CD1c-positive myeloid dendritic cell (primary cell): ENCODE results near the gene UVRAG.
"Not testable (repeated sequence)": the region's sequence is repeated elsewhere in the genome, so short reads cannot be mapped to it uniquely, and the experiment has no call there.

Source experiments
- DNase-seq: peaks from one replicate; pipeline ENCODE4 v3.0.0-alpha.2; 2016; ENCODE audit errors: extremely low spot score

Gene UVRAG

DNA sequence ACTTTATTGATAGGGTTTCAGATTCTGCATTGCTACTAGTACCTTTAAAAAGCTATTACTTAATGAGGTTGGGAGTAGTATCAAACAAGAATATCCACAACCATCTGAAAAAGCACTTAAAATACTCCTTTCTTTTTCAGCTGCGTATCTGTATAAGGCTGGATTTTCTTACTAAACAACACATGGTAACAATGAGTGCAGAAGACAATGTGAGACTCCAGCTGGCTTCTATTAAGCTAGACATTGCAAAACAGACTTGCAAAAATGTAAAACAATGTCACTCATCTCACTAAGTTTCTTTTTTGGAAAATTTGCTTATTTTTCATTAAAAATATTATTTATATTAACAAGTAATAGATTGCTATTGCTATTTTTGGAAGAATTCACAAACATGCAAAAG, 258.7 kb downstream of the UVRAG start:
- DNase-seq, result no peak

GRCh38 chr11:76074148-76075095, 259.4 kb downstream of the UVRAG start:
- DNase-seq, result no peak

DNA sequence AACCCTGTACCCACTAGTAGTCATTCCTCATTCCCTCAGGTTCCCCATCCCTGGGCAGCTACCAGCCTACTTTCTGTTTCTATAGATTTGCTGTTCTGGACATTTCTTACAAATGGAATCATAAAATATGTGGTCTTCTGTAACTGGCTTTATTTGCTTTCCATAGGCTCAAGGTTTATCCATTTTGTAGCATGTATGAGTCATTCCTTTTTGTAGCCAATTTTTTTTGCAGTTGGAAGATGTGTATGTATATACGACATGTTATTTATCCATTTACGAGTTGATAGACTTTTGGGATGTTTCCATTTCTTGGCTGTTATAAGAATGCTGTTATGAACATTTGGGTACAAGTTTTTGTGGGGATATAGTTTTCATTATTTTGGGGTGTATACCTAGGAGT, 260.7 kb downstream of the UVRAG start:
- no peak for DNase-seq

DNA sequence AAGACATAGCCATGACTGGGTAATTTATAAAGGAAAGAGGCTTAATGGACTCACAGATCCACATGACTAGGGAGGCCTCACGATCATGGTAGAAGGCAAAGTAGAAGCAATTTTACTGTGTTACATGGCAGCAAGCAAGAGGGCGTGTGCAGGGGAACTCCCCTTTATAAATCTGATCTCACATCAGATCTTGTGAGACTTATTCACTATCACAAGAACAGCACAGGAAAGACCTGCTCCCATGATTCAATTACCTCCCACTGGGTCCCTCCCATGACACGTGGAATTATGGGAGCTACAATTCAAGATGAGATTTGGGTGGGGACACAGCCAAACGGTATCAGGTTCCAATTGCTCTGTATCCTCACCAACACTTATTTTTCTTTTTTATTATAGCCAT, 261.2 kb downstream of the UVRAG start:
- not testable (repeated sequence) for DNase-seq

GRCh38 chr11:76076749-76077148, 261.7 kb downstream of the UVRAG start:
- no peak for DNase-seq

GRCh38 chr11:76077575-76078150, 262.7 kb downstream of the UVRAG start:
- peak; percentile 23 for DNase-seq

DNA sequence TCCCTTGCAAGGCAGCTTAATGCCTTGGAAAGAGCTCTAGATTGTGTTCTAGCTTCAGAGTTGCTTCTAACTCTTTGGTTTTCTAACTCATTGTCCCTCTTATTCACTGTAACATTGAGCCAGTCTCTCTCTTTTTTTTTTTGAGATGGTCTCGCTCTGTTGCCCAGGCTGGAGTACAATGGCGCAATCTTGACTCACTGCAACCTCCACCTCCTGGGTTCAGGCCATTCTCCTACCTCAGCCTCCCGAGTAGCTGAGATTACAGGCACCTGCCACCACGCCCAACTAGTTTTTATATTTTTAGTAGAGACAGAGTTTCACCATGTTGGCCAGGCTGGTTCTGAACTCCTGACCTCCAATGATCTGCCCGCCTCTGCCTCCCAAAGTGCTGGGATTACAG, 266.1 kb downstream of the UVRAG start:
- DNase-seq, result not testable (repeated sequence)

DNA sequence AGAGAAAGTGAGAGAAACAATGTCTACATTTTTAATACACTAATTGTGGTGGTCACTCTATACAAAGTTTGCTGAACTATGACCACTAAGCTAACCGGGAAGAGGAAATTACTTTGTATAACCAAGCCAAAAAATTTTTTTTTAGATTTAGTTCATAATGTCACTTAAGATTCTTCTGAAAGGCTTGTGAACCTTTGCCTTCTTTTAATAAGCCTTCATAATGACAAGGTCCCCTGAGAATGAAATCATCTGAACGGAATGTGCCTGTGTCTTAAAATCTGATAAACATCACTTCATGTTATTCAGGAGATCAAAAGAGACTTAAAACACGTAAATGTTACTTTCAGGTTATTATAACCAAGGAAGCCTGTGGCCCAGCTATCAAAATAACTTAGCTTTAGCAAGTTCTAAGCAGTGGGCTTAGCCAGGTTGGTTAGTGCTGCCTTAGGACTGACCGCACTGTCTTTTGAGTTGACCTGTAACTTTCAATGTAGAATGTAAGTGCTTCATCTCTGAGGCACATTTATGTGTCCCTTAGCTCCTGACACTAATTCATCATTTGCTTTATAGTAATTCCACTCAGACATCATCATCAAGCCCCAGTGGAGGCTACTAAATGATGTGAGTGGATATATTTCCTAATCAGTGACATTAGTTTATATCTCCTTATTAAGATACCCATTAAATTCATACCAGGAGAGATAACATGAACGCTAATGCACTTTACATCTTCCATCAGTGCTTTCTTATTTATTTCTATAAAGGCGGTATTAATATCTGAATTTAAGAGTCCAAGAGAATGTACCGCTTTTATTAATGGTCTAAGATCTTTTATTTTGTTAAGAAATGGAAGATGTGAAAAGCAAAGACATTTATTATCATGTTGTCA, 268.8 kb downstream of the UVRAG start:
- DNase-seq, result no peak

- DNase-seq, result no peak
These were observed 270.3 kb downstream of the UVRAG start for GRCh38 chr11:76085270-76085669.

DNA sequence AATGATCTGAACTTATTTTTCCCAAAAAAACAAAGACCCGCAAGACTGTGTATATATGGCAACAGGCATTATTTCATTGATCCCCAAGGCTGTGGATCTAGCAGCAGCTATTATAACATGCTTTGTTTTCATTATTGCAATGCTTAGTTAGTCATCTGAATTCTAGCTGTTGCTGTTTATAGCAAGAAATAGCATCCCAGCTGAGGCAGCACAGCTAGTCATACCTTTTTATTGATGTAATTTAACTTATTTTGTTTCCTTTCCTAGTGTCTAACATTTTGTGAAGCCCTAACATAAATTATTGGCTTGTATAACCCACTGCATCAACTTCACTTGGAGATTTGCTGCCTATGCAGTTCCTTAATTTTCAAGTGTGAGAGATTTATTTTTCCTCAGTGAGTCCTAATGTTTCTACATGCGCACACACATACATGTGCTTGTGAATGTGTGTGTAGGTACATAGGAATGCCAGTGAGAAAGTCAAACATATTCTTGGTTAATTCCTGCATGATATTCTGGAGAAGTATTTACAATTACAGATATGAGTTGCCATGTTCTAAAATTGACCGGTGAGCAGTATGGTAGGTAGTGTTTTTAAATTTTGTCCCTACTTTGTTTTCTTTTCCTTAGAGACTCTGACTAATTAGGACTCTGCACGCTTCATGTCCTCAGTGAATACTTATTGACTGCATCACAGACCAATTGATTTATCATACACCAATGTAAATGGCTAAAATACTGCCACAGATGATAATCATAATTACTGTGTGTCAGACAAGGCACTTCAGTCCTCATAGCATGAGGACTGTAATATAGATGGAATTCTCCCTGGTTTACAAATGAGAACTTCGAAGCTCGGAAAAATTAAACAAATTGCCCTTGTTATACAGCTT, 272.0 kb downstream of the UVRAG start:
- DNase-seq, result no peak

- no peak for DNase-seq
These were observed 272.7 kb downstream of the UVRAG start for GRCh38 chr11:76087749-76088148.

- peak; percentile 45 for DNase-seq
These were observed 273.5 kb downstream of the UVRAG start for GRCh38 chr11:76088511-76088910.

GRCh38 chr11:76090174-76090573, 275.2 kb downstream of the UVRAG start:
- DNase-seq, result no peak

DNA sequence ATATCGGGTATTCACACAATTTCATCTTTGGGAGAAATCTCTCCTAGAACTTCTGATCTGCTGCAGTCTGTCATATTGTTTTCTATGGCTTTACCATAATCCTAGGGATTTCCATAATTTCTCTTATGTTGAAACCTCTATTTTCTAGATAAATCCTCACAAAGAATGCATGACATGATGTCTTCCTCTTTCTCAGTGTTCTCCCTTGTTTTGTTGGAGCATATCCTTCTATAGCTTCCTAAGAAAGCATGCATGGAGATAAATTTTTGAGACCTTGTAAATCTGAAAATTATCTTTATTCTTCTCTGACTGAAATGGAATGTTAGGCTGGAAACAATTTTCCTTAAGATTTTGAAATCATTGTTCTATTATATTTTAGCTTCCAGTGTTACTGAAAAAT, 275.8 kb downstream of the UVRAG start:
- no peak for DNase-seq

DNA sequence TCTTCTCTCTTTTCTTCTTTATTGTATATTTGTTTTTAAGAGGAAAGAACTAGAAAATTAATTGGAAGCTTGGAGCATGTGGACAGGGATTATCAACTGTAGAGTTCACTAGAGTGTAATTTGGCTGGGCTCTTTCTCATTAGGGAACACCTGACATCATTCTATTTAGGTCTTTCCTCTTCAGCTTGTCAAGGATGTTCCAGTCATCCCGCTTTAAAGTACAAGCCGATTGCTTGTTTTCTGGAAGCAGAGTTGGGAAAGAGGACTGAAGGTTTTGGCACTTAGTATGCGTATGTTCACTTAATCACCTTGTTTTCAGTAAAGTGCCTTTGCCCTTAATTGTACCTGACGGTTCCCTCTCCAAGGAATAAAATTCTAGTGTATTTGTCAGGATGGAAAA, 279.7 kb downstream of the UVRAG start:
- no peak for DNase-seq

DNA sequence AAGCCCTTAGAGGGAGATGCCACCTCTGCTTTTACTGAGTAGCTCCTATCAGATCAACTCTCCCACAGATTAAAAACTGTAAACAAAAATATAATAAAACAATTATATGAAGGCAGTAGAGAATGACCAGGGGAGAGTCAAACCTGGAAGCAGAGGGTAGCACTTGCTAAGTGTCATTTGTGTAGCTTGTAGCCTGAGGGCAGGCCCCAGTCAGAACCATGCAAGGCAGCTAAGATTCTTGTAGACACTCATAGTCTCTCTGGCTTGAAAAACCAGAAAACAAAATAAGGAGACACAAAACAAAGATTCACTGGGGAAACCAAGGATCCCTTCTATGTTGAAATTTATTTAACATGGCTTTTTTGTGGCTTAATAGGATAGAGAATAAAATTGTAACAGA, 280.9 kb downstream of the UVRAG start:
- DNase-seq, result no peak

GRCh38 chr11:76096552-76096951, 281.5 kb downstream of the UVRAG start:
- DNase-seq, result no peak

DNA sequence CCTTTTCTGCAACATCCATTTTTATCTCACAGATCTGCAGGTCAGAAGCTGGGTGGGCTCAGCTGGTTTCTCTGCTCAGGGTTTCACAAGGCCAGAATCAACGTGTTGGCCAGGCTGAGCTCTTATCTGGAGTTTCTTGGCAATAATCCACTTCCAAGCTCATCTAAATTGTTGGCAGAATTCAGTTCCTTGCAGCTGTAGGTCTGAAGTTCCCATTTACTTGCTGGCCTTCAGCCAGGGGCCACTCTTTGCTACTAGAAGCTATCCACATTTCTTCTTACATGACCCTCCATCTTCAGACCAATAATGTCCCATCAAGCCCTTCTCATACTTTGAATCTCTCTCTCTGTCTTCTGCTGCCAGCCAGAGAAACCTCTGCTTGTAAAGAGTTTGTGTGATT, 287.8 kb downstream of the UVRAG start:
- DNase-seq, result no peak

- no peak for DNase-seq
These were observed 288.4 kb downstream of the UVRAG start for GRCh38 chr11:76103460-76103859.

DNA sequence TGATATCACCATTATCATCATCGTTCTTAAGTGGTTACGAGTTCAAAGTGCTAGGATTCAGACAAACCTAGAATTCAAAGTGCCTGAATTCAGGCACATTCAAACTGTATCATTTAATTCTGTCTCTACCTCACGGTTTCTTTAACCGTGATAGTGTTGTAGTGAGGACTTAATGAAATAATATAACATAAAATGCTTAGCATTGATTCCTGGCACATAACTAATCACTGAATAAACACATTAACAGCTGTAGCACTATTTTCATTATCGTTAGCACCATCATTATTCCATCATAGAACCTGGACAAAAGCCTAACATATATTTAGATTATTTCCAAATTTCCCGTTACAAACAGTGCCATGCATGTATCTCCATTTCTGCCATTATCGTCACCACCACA, 289.3 kb downstream of the UVRAG start:
- no peak for DNase-seq

DNA sequence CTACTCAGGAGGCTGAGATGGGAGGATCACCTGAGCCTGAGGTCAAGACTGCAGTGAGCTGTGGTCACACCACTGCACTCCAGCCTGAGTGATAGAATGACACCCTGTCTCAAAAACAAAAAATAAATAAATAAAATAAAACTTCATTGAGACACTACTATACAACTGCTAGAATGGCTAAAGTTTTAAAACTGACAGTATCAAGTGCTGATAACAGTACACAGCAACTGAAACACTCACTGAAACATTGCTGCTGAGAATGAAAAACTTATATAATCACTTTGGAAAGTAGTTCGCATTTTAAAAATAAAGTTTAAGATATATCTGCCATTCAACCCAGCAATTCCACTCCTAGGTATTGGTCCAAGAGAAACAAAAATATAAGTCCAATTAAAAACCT, 290.6 kb downstream of the UVRAG start:
- DNase-seq, result no peak
